ENCODE results near the gene LRRC8D.

- TF ChIP-seq POLR2AphosphoS5 (IDR thresholded peaks at IDR 0.05) (no peak), POLR2A (IDR thresholded peaks at IDR 0.05) (no peak)
- TF ChIP-seq, protein P1, sequence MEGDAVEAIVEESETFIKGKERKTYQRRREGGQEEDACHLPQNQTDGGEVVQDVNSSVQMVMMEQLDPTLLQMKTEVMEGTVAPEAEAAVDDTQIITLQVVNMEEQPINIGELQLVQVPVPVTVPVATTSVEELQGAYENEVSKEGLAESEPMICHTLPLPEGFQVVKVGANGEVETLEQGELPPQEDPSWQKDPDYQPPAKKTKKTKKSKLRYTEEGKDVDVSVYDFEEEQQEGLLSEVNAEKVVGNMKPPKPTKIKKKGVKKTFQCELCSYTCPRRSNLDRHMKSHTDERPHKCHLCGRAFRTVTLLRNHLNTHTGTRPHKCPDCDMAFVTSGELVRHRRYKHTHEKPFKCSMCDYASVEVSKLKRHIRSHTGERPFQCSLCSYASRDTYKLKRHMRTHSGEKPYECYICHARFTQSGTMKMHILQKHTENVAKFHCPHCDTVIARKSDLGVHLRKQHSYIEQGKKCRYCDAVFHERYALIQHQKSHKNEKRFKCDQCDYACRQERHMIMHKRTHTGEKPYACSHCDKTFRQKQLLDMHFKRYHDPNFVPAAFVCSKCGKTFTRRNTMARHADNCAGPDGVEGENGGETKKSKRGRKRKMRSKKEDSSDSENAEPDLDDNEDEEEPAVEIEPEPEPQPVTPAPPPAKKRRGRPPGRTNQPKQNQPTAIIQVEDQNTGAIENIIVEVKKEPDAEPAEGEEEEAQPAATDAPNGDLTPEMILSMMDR (IDR thresholded peaks at IDR 0.05), result no peak
These were observed 154.8 kb downstream of the LRRC8D start for GRCh38 chr1:89975540-89976125.
